HG03378 (cell line): Measurements from ENCODE around the gene CYP21A2.
"Not testable (repeated sequence)": the region's sequence is repeated elsewhere in the genome, so short reads cannot be mapped to it uniquely, and the experiment has no call there.

Experiments
- ATAC-seq: cut with Tn5 transposase; IDR thresholded peaks from one replicate; pipeline ENCODE4 v1.9.1; 2021; ENCODE audit warnings: mild to moderate bottlenecking, moderate library complexity; ENCODE audit not compliant: unreplicated experiment

Gene CYP21A2

GRCh38 chr6:32052626-32053025 is 14.4 kb downstream of the CYP21A2 start:
- not testable (repeated sequence) for ATAC-seq

- ATAC-seq = not testable (repeated sequence)
These were observed 15.1 kb downstream of the CYP21A2 start for GRCh38 chr6:32053314-32053713.

- not testable (repeated sequence) for ATAC-seq
These were observed 17.5 kb downstream of the CYP21A2 start for GRCh38 chr6:32055756-32056155.

GRCh38 chr6:32056254-32056653 is 18.0 kb downstream of the CYP21A2 start:
- ATAC-seq = no peak

GRCh38 chr6:32057966-32058365 is 19.8 kb downstream of the CYP21A2 start:
- no peak for ATAC-seq

- no peak for ATAC-seq
These were observed 20.3 kb downstream of the CYP21A2 start for GRCh38 chr6:32058511-32058963.

- no peak for ATAC-seq
These were observed 22.9 kb downstream of the CYP21A2 start for GRCh38 chr6:32060966-32061655.

GRCh38 chr6:32064706-32065105 is 26.5 kb downstream of the CYP21A2 start:
- no peak for ATAC-seq

GRCh38 chr6:32067521-32067920 is 29.3 kb downstream of the CYP21A2 start:
- ATAC-seq = not testable (repeated sequence)

GRCh38 chr6:32068315-32068714 is 30.1 kb downstream of the CYP21A2 start:
- ATAC-seq = not testable (repeated sequence)

- ATAC-seq = no peak
These were observed 30.7 kb downstream of the CYP21A2 start for GRCh38 chr6:32068867-32069266.

GRCh38 chr6:32069460-32069859 is 31.2 kb downstream of the CYP21A2 start:
- no peak for ATAC-seq

GRCh38 chr6:32069878-32070515 is 31.8 kb downstream of the CYP21A2 start:
- ATAC-seq = no peak

GRCh38 chr6:32070814-32071543 is 32.8 kb downstream of the CYP21A2 start:
- ATAC-seq = no peak

- ATAC-seq = no peak
These were observed 34.9 kb downstream of the CYP21A2 start for GRCh38 chr6:32073101-32073500.

- ATAC-seq = no peak
These were observed 35.4 kb downstream of the CYP21A2 start for GRCh38 chr6:32073613-32074012.

GRCh38 chr6:32074996-32075532 is 36.8 kb downstream of the CYP21A2 start:
- ATAC-seq = no peak

GRCh38 chr6:32075781-32076180 is 37.6 kb downstream of the CYP21A2 start:
- ATAC-seq = no peak

GRCh38 chr6:32076321-32076809 is 38.1 kb downstream of the CYP21A2 start:
- ATAC-seq = no peak

- no peak for ATAC-seq
These were observed 41.5 kb downstream of the CYP21A2 start for GRCh38 chr6:32079566-32080290.
